ENCODE results near the gene PPY.

PPY gene

GRCh38 chr17:43914451-43914850 lies 27.8 kb downstream of the PPY start:
- no peaks in the 10 kb centered on the region for H3K36me3 ChIP-seq (ENCODE audit: control insufficient read depth in 1 of 2, insufficient read depth in 2 of 2, low read length in 2 of 2)
- no peaks in the 10 kb centered on the region for H3K4me1 ChIP-seq (ENCODE audit: control insufficient read depth in 1 of 2, insufficient read depth in 2 of 2, low read length in 2 of 2)
- H3K18ac ChIP-seq (ENCODE audit: low read length) = no peak overlapping the region
- no peaks in the 10 kb centered on the region for H3K27me3 ChIP-seq (ENCODE audit: insufficient read depth, low read length)
- DNase-seq = no peak
- H3K79me1 ChIP-seq (ENCODE audit: low read length) = no peaks in the 10 kb centered on the region
- no peak overlapping the region for H2BK12ac ChIP-seq (ENCODE audit: low read length)
- H2BK120ac ChIP-seq (ENCODE audit: insufficient read depth, low read length, poor library complexity) = no peak overlapping the region
- WGBS (ENCODE audit: extremely low coverage, insufficient coverage, insufficient read length) = no CpG with 5 or more reads among the region's 2 CpGs
- H4K8ac ChIP-seq (ENCODE audit: low read depth, low read length) = no peak overlapping the region
- no peak overlapping the region for H4K91ac ChIP-seq (ENCODE audit: low read depth, low read length)
- no peak overlapping the region for H2AK5ac ChIP-seq (ENCODE audit: low read length)
- H3K4me2 ChIP-seq (ENCODE audit: low read length) = no peak overlapping the region
- H2BK5ac ChIP-seq (ENCODE audit: low read depth, low read length, poor library complexity) = no peak overlapping the region
- H4K12ac ChIP-seq (ENCODE audit: low read depth, low read length) = no peak overlapping the region
- no peak overlapping the region for H2AFZ ChIP-seq (ENCODE audit: insufficient read depth, low read length, poor library complexity)
- peaks cover 11% of the 10 kb centered on the region for H3K9me3 ChIP-seq (ENCODE audit: insufficient read depth, low read depth, low read length)
- no peak overlapping the region for H3K14ac ChIP-seq (ENCODE audit: low read length)
- no peak overlapping the region for H3K9ac ChIP-seq (ENCODE audit: low read length)
- H3K79me2 ChIP-seq (ENCODE audit: control insufficient read depth, insufficient read depth, low read length, poor library complexity) = no peaks in the 10 kb centered on the region
- no peak overlapping the region for H3K4me3 ChIP-seq (ENCODE audit: low read depth, low read length)
- H3K27ac ChIP-seq (ENCODE audit: low read depth, low read length) = no peak overlapping the region
- H3K23ac ChIP-seq (ENCODE audit: low read length) = no peak overlapping the region
- H3K4ac ChIP-seq (ENCODE audit: low read depth, low read length) = no peak overlapping the region

GRCh38 chr17:43913584-43913983 lies 28.7 kb downstream of the PPY start:
- no peak overlapping the region for H2BK120ac ChIP-seq (ENCODE audit: insufficient read depth, low read length, poor library complexity)
- no peak overlapping the region for H3K27ac ChIP-seq (ENCODE audit: low read depth, low read length)
- peaks cover 11% of the 10 kb centered on the region for H3K9me3 ChIP-seq (ENCODE audit: insufficient read depth, low read depth, low read length)
- no peak overlapping the region for H3K18ac ChIP-seq (ENCODE audit: low read length)
- H4K8ac ChIP-seq (ENCODE audit: low read depth, low read length) = no peak overlapping the region
- H3K4me2 ChIP-seq (ENCODE audit: low read length) = no peak overlapping the region
- no peaks in the 10 kb centered on the region for H3K4me1 ChIP-seq (ENCODE audit: control insufficient read depth in 1 of 2, insufficient read depth in 2 of 2, low read length in 2 of 2)
- DNase-seq = no peak
- H3K4ac ChIP-seq (ENCODE audit: low read depth, low read length) = no peak overlapping the region
- H2AFZ ChIP-seq (ENCODE audit: insufficient read depth, low read length, poor library complexity) = no peak overlapping the region
- H3K4me3 ChIP-seq (ENCODE audit: low read depth, low read length) = no peak overlapping the region
- H2BK5ac ChIP-seq (ENCODE audit: low read depth, low read length, poor library complexity) = no peak overlapping the region
- no peak overlapping the region for H3K23ac ChIP-seq (ENCODE audit: low read length)
- H2AK5ac ChIP-seq (ENCODE audit: low read length) = no peak overlapping the region
- H3K79me1 ChIP-seq (ENCODE audit: low read length) = no peaks in the 10 kb centered on the region
- no peak overlapping the region for H2BK12ac ChIP-seq (ENCODE audit: low read length)
- H3K79me2 ChIP-seq (ENCODE audit: control insufficient read depth, insufficient read depth, low read length, poor library complexity) = no peaks in the 10 kb centered on the region
- no peak overlapping the region for H3K14ac ChIP-seq (ENCODE audit: low read length)
- no peak overlapping the region for H4K91ac ChIP-seq (ENCODE audit: low read depth, low read length)
- no peak overlapping the region for H4K12ac ChIP-seq (ENCODE audit: low read depth, low read length)
- H3K27me3 ChIP-seq (ENCODE audit: insufficient read depth, low read length) = no peaks in the 10 kb centered on the region
- no CpG with 5 or more reads among the region's 6 CpGs for WGBS (ENCODE audit: extremely low coverage, insufficient coverage, insufficient read length)
- H3K36me3 ChIP-seq (ENCODE audit: control insufficient read depth in 1 of 2, insufficient read depth in 2 of 2, low read length in 2 of 2) = no peaks in the 10 kb centered on the region
- no peak overlapping the region for H3K9ac ChIP-seq (ENCODE audit: low read length)

GRCh38 chr17:43912635-43913304 lies 29.5 kb downstream of the PPY start:
- no peak overlapping the region for H3K18ac ChIP-seq (ENCODE audit: low read length)
- H2BK120ac ChIP-seq (ENCODE audit: insufficient read depth, low read length, poor library complexity) = no peak overlapping the region
- no peaks in the 10 kb centered on the region for H3K27me3 ChIP-seq (ENCODE audit: insufficient read depth, low read length)
- no peak overlapping the region for H3K4ac ChIP-seq (ENCODE audit: low read depth, low read length)
- H3K27ac ChIP-seq (ENCODE audit: low read depth, low read length) = no peak overlapping the region
- no peaks in the 10 kb centered on the region for H3K79me1 ChIP-seq (ENCODE audit: low read length)
- no peak overlapping the region for H4K12ac ChIP-seq (ENCODE audit: low read depth, low read length)
- no peaks in the 10 kb centered on the region for H3K79me2 ChIP-seq (ENCODE audit: control insufficient read depth, insufficient read depth, low read length, poor library complexity)
- H4K8ac ChIP-seq (ENCODE audit: low read depth, low read length) = no peak overlapping the region
- WGBS (ENCODE audit: extremely low coverage, insufficient coverage, insufficient read length) = 100% methylated on average over 1 of the region's 4 CpGs
- H2AK5ac ChIP-seq (ENCODE audit: low read length) = no peak overlapping the region
- no peak overlapping the region for H3K4me2 ChIP-seq (ENCODE audit: low read length)
- H3K9me3 ChIP-seq (ENCODE audit: insufficient read depth, low read depth, low read length) = peaks cover 11% of the 10 kb centered on the region
- H3K4me3 ChIP-seq (ENCODE audit: low read depth, low read length) = no peak overlapping the region
- H2BK12ac ChIP-seq (ENCODE audit: low read length) = no peak overlapping the region
- H3K9ac ChIP-seq (ENCODE audit: low read length) = no peak overlapping the region
- no peaks in the 10 kb centered on the region for H3K36me3 ChIP-seq (ENCODE audit: control insufficient read depth in 1 of 2, insufficient read depth in 2 of 2, low read length in 2 of 2)
- H2AFZ ChIP-seq (ENCODE audit: insufficient read depth, low read length, poor library complexity) = no peak overlapping the region
- H2BK5ac ChIP-seq (ENCODE audit: low read depth, low read length, poor library complexity) = no peak overlapping the region
- DNase-seq = no peak
- no peak overlapping the region for H4K91ac ChIP-seq (ENCODE audit: low read depth, low read length)
- peaks cover 0 to 3% of the 10 kb centered on the region in 2 experiments for H3K4me1 ChIP-seq (ENCODE audit: control insufficient read depth in 1 of 2, insufficient read depth in 2 of 2, low read length in 2 of 2)
- H3K14ac ChIP-seq (ENCODE audit: low read length) = no peak overlapping the region
- no peak overlapping the region for H3K23ac ChIP-seq (ENCODE audit: low read length)

GRCh38 chr17:43911904-43912303 lies 30.4 kb downstream of the PPY start:
- no peak for DNase-seq
- no peak overlapping the region for H2AK5ac ChIP-seq (ENCODE audit: low read length)
- no peak overlapping the region for H3K4me2 ChIP-seq (ENCODE audit: low read length)
- no peak overlapping the region for H2BK12ac ChIP-seq (ENCODE audit: low read length)
- no peak overlapping the region for H4K8ac ChIP-seq (ENCODE audit: low read depth, low read length)
- H3K4me1 ChIP-seq (ENCODE audit: control insufficient read depth in 1 of 2, insufficient read depth in 2 of 2, low read length in 2 of 2) = peaks cover 0 to 10% of the 10 kb centered on the region in 2 experiments
- no peak overlapping the region for H4K12ac ChIP-seq (ENCODE audit: low read depth, low read length)
- WGBS (ENCODE audit: extremely low coverage, insufficient coverage, insufficient read length) = no CpG with 5 or more reads among the region's 8 CpGs
- no peaks in the 10 kb centered on the region for H3K79me2 ChIP-seq (ENCODE audit: control insufficient read depth, insufficient read depth, low read length, poor library complexity)
- H3K79me1 ChIP-seq (ENCODE audit: low read length) = peaks cover 2% of the 10 kb centered on the region
- H3K27ac ChIP-seq (ENCODE audit: low read depth, low read length) = no peak overlapping the region
- no peak overlapping the region for H3K9ac ChIP-seq (ENCODE audit: low read length)
- H3K23ac ChIP-seq (ENCODE audit: low read length) = no peak overlapping the region
- no peak overlapping the region for H3K18ac ChIP-seq (ENCODE audit: low read length)
- H3K27me3 ChIP-seq (ENCODE audit: insufficient read depth, low read length) = peaks cover 3% of the 10 kb centered on the region
- no peak overlapping the region for H3K4me3 ChIP-seq (ENCODE audit: low read depth, low read length)
- no peaks in the 10 kb centered on the region for H3K36me3 ChIP-seq (ENCODE audit: control insufficient read depth in 1 of 2, insufficient read depth in 2 of 2, low read length in 2 of 2)
- H3K4ac ChIP-seq (ENCODE audit: low read depth, low read length) = no peak overlapping the region
- peaks cover 6% of the 10 kb centered on the region for H3K9me3 ChIP-seq (ENCODE audit: insufficient read depth, low read depth, low read length)
- H3K14ac ChIP-seq (ENCODE audit: low read length) = no peak overlapping the region
- H2BK120ac ChIP-seq (ENCODE audit: insufficient read depth, low read length, poor library complexity) = no peak overlapping the region
- no peak overlapping the region for H4K91ac ChIP-seq (ENCODE audit: low read depth, low read length)
- no peak overlapping the region for H2BK5ac ChIP-seq (ENCODE audit: low read depth, low read length, poor library complexity)
- no peak overlapping the region for H2AFZ ChIP-seq (ENCODE audit: insufficient read depth, low read length, poor library complexity)
